Body of pancreas (tissue), 4 donors: ENCODE measurements around the gene PRDM16. TPM values are rescaled to one million over a fixed set of nuclear protein-coding genes. Genes with fewer than 3 reads are reported as not detected.

Experiments
- ATAC-seq: fragments of 150-250 bp; one replicate; pipeline ENCODE4 v1.9.1; 2016
- DNase-seq, 4 donors: peaks; one replicate each; pipeline ENCODE4 v3.0.0-alpha.2; 2019
- H3K27ac ChIP-seq, 4 donors: fragments of 200-600 bp; sonication (generic); 1 replicate in 3 of 4; 2 replicates in 1 of 4; pipeline versions ENCODE4 v1.5.1 to v1.6.1; 2016 to 2019; ENCODE audit warnings: mild to moderate bottlenecking in 1 of 4, mixed read lengths in 1 of 4, moderate library complexity in 1 of 4
- H3K27me3 ChIP-seq, 2 donors: fragments of 200-600 bp; sonication (generic); one replicate each; pipeline ENCODE4 v1.6.0; 2016; ENCODE audit warnings: mild to moderate bottlenecking in 1 of 2
- H3K36me3 ChIP-seq, 2 donors: fragments of 200-600 bp; sonication (generic); replicated peaks in 1 of 2; 2 replicates each; pipeline ENCODE4 v1.5.1; 2016; ENCODE audit warnings: low read depth in 2 of 2; ENCODE audit not compliant: insufficient read depth in 1 of 2
- H3K4me1 ChIP-seq: fragments of 200-600 bp; sonication (generic); one replicate; pipeline ENCODE4 v1.6.0; 2016
- H3K4me3 ChIP-seq, 2 donors: fragments of 200-600 bp; sonication (generic); 1 replicate in 1 of 2; 2 replicates in 1 of 2; pipeline ENCODE4 v1.5.1; 2016 to 2019
- H3K9me3 ChIP-seq, 3 donors: fragments of 200-600 bp; sonication (generic); 1 replicate in 2 of 3; 2 replicates in 1 of 3; pipeline ENCODE4 v1.5.1; 2016
- CTCF ChIP-seq, 7 experiments: fragments of 450-650 bp in 4 of 7; fragments of 200-600 bp in 3 of 7; sonication (generic) in 3 of 7; IDR thresholded peaks; one replicate each; pipeline ENCODE4 v1.5.1; 2016 to 2019; ENCODE audit warnings: antibody characterized with exemption in 7 of 7
- POLR2A ChIP-seq, 3 donors: fragments of 450-650 bp; IDR thresholded peaks; one replicate each; pipeline ENCODE4 v1.6.1; 2016; ENCODE audit warnings: antibody characterized with exemption in 3 of 3, mild to moderate bottlenecking in 2 of 3
- WGBS, 2 donors: methylation state at CpG; one replicate each; pipeline ENCODE4 v1.1.5; 2017; 5-methylcytosine and 5-hydroxymethylcytosine counted together
- intact Hi-C: fragments of 100-400 bp; cut with DNase I; formaldehyde crosslinking; loops from one replicate; pipeline ENCODE4 v1.15.1; 2023
- total RNA-seq, 2 donors: library from RNA; depleted of rRNA; stranded (reverse); fragments of >200 nt; gene quantifications; one replicate each; pipeline ENCODE4 v1.1.0, GENCODE V29; 2016

Gene PRDM16
- total RNA-seq, 2 donors from 2014 or later, result 15.2 to 16.6 TPM

- intact Hi-C loops, result no loop called here
Observed at GRCh38 chr1:3255680-3256079, 186.7 kb downstream of the PRDM16 start.

GRCh38 chr1:3257788-3258187 is 188.8 kb downstream of the PRDM16 start:
- Histone ChIP-seq H3K4me3 (no peak overlapping the region), H3K9me3 (no peaks in the 10 kb centered on the region), H3K36me3 (no peaks in the 10 kb centered on the region), H3K27me3 (no peaks in the 10 kb centered on the region), H3K27ac (no peak overlapping the region), H3K4me1 (peaks cover 4% of the 10 kb centered on the region)
- ATAC-seq, result no peak
- 90 to 91% methylated on average over 4 of the region's 4 CpGs for WGBS, 2 donors
- TF ChIP-seq CTCF (IDR thresholded peaks at IDR 0.05), result no peak
- TF ChIP-seq POLR2A (IDR thresholded peaks at IDR 0.05), result no peak
- intact Hi-C loops, result no loop called here
- DNase-seq, result no peak

More at GRCh38 chr1:3255680-3256079, 186.7 kb downstream of the PRDM16 start:
- Histone ChIP-seq H3K4me1 (peaks cover 20% of the 10 kb centered on the region), H3K36me3 (no peaks in the 10 kb centered on the region), H3K27me3 (no peaks in the 10 kb centered on the region), H3K27ac (no peak overlapping the region), H3K9me3 (no peaks in the 10 kb centered on the region), H3K4me3 (no peak overlapping the region)
- WGBS, 2 donors, result 90 to 92% methylated on average over 2 to 14 of the region's 15 CpGs
- TF ChIP-seq POLR2A (IDR thresholded peaks at IDR 0.05) (no peak), CTCF (IDR thresholded peaks at IDR 0.05) (no peak)
- DNase-seq, result no peak
- ATAC-seq, result no peak

- H3K4me3 ChIP-seq, result no peak overlapping the region
- ATAC-seq (no peak), DNase-seq (no peak)
- H3K27ac ChIP-seq, result no peak overlapping the region
- H3K9me3 ChIP-seq, result no peaks in the 10 kb centered on the region
- TF ChIP-seq POLR2A (IDR thresholded peaks at IDR 0.05), result no peak
- no peak for TF ChIP-seq CTCF (IDR thresholded peaks at IDR 0.05)
- intact Hi-C loops, result no loop called here
- no peaks in the 10 kb centered on the region for H3K27me3 ChIP-seq
- H3K4me1 ChIP-seq, result peaks cover 4% of the 10 kb centered on the region
- WGBS, 2 donors, result 76 to 79% methylated on average over 16 of the region's 16 CpGs
- no peaks in the 10 kb centered on the region for H3K36me3 ChIP-seq
Observed at GRCh38 chr1:3258386-3259003, 189.5 kb downstream of the PRDM16 start.

- 75 to 92% methylated on average over 8 to 14 of the region's 14 CpGs for WGBS, 2 donors
- no peak overlapping the region for H3K4me3 ChIP-seq
- TF ChIP-seq CTCF (IDR thresholded peaks at IDR 0.05) (no peak), POLR2A (IDR thresholded peaks at IDR 0.05) (no peak)
- intact Hi-C loops, result no loop called here
- no peaks in the 10 kb centered on the region for H3K36me3 ChIP-seq
- no peaks in the 10 kb centered on the region for H3K27me3 ChIP-seq
- H3K27ac ChIP-seq, result no peak overlapping the region
- H3K9me3 ChIP-seq, result no peaks in the 10 kb centered on the region
- ATAC-seq (no peak), DNase-seq (no peak)
- H3K4me1 ChIP-seq, result peaks cover 4% of the 10 kb centered on the region
Observed at GRCh38 chr1:3259020-3259419, 190.0 kb downstream of the PRDM16 start.
